Colon (tissue), 2 donors: ENCODE measurements around the gene GPR3.

Experiments
- FAIRE-seq: peaks from 2 replicates; lab custom pipeline; 2012; peaks lifted over from hg19 to GRCh38; lab: Jason Lieb, UNC
- donor health status: control.
- donor health status: control.

Gene GPR3, protein sequence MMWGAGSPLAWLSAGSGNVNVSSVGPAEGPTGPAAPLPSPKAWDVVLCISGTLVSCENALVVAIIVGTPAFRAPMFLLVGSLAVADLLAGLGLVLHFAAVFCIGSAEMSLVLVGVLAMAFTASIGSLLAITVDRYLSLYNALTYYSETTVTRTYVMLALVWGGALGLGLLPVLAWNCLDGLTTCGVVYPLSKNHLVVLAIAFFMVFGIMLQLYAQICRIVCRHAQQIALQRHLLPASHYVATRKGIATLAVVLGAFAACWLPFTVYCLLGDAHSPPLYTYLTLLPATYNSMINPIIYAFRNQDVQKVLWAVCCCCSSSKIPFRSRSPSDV

DNA sequence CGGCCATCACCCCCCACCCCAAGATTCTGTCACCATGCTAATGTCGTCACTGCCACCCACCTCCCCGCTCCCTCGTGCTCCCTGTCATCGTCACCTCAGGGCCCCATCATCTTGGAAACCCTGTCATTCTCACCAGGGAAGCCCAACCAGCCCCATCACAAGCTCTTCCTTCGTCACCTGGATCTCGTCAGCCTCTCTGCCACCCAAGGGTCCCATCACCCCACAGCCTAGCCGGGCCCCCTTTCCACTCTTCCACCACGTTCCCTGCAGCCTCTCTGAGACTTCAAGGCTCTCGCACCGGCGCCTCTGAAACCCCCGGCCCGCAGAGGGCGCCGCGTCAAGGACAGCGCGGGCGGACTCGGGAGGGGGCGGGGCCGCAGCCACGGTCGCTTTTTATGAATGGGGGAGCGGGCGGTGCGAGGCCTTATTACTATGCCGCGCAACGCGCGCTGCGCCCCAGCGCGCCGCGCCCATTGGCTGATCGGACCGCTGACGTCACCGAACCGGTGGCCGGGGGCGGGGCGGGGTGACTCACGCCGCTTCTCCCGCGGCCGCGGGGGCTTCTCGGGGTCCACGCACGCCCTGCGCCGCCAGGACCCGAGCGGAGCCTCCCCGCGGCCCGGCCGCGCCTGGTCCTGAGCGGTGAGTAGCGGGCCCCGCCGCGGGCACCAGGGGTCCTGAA lies at the start of gene GPR3:
TSS of gene GPR3 (plus strand) at position 527 of the 682 bp plus-strand sequence. CDS start 1,177 bp downstream, outside the sequence.
- FAIRE-seq = no peak

DNA sequence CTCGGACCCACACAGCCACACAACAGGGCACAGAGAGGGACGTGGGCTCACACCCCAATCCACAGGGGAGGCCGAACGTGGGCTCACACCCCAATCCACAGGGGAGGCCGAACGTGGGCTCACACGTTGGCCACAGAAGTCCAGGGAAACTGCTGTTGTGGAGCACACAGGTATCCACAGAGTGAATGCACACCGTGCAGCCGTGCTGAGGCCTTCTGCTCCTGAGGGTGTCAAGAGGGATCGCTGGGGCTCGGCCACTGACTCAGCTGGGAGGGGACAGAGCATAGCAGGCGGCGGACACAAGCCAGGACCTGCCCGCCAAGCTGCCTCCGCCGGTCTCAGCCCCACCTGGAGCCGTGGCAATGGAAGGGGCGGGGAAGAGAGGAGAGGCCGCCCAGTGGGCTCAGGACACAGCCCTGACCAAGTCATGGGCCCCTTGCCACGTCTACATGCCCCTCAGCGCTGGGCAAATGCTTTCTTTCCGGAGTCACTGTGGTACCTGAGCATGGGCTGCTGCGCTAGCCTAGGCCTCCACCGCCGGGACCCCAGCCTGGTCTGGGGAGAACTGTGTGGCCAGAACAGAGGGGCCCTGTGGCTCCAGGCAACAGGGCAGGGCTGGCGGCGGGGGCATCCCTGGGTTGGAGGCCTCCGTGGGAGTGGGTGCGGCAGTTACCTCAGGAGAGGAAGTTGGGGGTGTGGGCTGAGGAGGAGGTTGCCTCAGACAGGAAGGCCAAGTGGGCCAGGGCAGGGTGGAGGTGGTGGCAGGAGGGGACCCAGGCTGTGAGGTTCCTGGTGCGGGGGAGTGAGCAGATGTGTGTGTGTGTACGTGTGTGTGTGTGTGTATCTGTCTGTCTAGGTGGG lies 49.4 kb upstream of the GPR3 start:
- FAIRE-seq = no peak

DNA sequence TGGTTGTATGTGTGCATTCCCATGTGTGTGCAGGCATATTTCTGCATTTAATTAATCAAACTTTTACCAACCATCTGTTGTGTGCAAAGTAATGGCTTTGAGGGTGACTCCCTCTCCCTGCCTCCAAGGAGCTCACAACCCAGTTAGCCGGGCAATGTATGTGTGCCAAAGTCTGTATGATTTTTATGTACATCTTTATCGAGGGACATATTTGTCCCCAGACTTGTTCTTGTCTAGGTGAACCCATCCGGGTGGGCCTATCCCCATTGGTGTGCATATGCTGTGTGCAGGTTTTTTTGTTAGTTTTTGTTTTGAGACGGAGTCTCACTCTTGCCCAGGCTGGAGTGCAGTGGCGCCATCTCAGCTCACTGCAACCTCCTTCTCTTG lies 48.8 kb upstream of the GPR3 start:
- no peak for FAIRE-seq

DNA sequence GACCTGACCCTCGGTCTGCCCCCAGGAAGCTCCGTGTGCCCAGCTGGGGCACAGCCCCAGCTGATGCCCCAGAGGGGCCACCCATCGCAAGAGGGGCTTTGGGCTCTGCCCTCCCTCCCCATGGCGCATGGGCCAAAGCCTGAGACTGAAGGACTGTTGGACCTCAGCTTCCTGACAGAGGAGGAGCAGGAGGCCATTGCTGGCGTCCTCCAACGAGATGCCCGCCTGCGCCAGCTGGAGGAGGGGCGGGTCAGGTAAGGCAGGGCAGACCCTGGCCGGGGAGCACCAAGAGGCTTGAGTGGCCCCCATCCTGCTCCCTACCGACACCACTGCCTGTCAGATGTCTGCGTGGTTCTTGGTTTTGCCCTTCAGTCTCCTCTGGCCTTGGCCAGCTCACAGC lies 47.1 kb upstream of the GPR3 start:
- no peak for FAIRE-seq

- no peak for FAIRE-seq
Observed at GRCh38 chr1:27346357-27346756, 46.1 kb upstream of the GPR3 start.

GRCh38 chr1:27346991-27347624 lies 45.3 kb upstream of the GPR3 start:
- no peak for FAIRE-seq

DNA sequence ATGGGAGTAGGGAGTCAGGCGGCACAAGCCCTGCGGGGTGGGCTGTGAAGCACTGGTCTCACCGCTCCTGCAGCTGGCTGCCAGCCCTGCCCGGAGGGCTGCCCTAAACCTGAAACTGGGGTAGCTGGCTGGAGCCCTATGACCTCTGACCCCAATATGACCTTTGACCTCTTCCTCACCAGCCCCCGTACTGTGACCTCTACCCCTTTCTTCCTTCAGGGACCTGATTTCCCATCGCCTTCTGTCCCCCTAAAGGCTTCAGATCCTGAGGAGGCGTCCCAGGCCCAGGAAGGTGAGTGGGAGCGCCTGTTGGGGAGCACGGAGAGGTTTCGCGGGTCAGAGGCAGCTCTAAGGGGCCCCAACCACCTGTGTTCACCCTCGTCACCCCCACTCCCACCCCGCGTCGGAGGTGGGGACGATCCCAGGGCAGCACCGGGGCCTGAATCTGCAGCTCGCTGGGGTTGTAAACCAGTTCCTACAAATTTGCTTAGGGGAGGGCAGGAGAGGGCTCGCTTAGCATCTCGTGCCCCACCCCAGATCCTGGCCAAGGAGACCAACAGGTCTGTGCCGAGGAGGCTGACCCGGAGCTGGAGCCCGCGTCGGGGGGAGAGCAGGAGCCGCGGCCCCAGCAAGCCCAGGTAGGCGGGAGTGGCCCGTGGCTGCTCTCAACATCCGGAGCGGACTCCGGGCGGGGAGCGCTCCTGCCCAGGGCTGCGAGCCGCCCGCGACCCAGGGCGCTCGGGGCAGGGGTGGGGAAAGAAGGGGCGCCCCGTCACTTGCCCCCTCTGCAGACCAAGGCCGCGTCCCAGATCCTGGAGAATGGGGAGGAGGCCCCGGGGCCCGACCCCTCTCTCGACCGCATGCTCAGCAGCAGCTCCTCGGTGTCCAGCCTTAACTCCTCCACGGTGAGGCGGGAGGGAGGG lies 43.3 kb upstream of the GPR3 start:
- no peak for FAIRE-seq

- no peak for FAIRE-seq
Observed at GRCh38 chr1:27349784-27350662, 42.4 kb upstream of the GPR3 start.

GRCh38 chr1:27350663-27351540 lies 41.5 kb upstream of the GPR3 start:
- no peak for FAIRE-seq

DNA sequence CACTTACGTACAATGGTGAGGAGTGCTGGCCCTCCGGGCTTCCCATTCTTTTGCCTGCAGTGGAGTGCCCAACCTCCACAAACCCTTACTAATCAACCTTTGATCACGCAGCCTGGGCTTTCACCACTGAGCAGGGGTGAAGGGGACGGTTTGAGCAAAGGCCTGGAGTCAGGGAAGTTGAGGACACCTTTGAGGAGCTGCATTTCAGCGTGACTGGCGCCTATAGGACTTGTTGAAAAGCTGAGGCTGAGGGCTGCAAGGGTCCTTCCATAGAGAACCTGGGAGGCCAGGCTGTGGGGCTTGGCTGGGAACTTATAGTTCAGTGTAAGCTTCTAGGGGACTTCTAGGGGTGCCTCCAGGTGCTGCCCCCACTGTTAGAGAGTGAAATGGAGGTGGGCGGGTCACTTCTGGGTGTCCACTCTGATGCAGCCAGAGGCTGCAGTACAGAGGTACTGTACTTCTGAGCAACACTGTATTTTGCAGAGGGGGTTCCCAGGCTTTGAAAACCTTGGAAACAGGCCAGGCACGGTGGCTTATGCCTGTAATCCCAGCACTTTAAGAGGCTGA lies 40.8 kb upstream of the GPR3 start:
- FAIRE-seq = no peak

- FAIRE-seq = no peak
Observed at GRCh38 chr1:27353166-27353565, 39.3 kb upstream of the GPR3 start.

- no peak for FAIRE-seq
Observed at GRCh38 chr1:27353629-27354028, 38.8 kb upstream of the GPR3 start.

GRCh38 chr1:27355683-27356082 lies 36.7 kb upstream of the GPR3 start:
- FAIRE-seq = no peak

- FAIRE-seq = no peak
Observed at GRCh38 chr1:27356277-27356618, 36.2 kb upstream of the GPR3 start.

DNA sequence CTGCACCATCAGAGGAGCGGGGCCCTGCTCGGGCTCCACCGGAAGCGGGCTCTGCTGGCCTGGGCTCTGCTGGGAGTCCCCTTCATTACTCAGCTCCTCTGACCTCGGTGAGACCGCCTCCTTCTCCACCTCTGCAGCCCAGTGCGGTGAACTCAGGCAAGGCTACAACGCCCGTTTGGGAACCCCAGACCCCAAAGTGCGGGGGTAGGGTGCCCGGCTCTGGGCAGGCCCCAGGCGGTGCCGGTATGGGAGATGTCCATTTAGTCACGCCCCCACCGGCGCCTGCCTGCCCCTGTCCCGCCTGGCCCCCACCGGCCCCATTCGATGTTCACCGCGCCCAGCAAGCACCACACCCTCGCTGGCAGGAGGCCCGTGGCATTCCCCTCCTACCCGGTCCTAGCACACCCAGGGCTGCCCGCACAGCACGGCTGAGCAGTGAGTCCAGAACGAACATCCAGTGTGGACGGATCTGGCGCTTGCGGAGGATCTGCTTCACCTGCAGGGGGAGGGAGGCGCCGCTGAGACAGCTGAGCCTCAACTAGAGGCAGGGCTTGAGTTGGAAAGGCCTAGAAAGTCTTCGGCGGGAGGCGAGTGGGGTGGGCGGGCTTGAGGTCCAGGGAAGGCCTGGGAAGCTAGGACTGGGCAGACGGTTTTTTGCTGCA lies 35.7 kb upstream of the GPR3 start:
- FAIRE-seq = no peak

- FAIRE-seq = no peak
Observed at GRCh38 chr1:27357281-27358037, 35.0 kb upstream of the GPR3 start.

DNA sequence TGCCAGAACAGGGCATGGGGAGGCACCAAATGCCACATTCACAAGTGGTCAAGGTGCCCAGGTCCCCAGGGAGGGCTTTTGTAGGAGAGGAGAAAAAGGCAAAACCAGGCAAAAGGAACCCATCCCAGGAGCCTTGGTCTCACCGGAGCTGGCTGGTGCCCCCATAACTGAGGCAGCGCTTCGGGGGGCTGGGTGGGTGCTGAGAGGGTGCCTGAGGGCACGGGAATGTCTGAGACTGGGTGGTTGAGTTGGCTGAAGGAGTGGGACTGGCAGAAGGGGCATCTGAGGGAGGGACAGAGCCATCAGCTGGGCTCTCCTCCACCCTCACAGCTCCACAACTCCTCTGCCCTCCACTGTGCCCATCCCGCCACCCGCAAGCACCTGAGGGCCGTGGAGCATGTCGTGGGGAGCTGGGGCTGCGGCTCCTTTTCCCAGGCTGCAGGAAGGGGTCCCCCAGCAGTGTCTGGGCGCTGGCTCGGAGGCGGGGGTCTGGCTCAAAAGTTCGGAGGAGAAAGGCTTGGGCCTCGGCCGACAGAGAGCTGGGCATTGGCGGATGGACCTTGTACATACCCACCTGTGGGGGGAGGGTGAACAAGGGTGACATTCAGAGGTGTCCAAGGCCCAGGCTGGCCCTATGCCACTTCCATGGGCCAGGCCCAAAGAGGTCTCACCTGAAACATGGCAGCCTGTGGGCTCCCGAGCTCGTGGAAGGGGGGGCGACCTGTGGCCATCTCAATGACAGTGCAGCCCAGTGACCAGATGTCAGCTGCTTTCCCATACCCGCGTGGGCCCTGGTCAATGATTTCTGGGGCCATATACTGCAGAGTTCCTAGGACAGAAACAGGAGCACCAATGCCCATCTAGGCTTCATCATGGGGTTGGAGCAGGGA lies 34.1 kb upstream of the GPR3 start:
- no peak for FAIRE-seq
